Spleen (tissue), 11 donors: ENCODE results near the gene CSNK1D. TPM values are rescaled to one million over a fixed set of nuclear protein-coding genes. Genes with fewer than 3 reads are reported as not detected.

Source experiments
- DNase-seq: peaks from one replicate; pipeline ENCODE4 v3.0.0-alpha.2; 2020
- H3K27ac ChIP-seq, 8 donors: fragments of 200-600 bp; sonication (generic) in 7 of 8; 1 replicate in 4 of 8; 2 replicates in 4 of 8; pipeline versions ENCODE4 v1.5.0 to v1.8.0; 2016 to 2021; ENCODE audit warnings: inconsistent platforms in 4 of 8, mild to moderate bottlenecking in 4 of 8, moderate library complexity in 1 of 8
- H3K27me3 ChIP-seq, 7 donors: fragments of 200-600 bp; sonication (generic) in 6 of 7; replicated peaks in 1 of 7; 1 replicate in 4 of 7; 2 replicates in 3 of 7; pipeline versions ENCODE4 v1.5.0 to v1.8.0; 2016 to 2021; ENCODE audit warnings: inconsistent platforms in 3 of 7, mild to moderate bottlenecking in 1 of 7
- H3K36me3 ChIP-seq, 6 donors: fragments of 200-600 bp; sonication (generic) in 5 of 6; 1 replicate in 4 of 6; 2 replicates in 2 of 6; pipeline versions ENCODE4 v1.5.0 to v1.8.0; 2016 to 2021; ENCODE audit warnings: inconsistent platforms in 2 of 6
- H3K4me1 ChIP-seq, 6 donors: fragments of 200-600 bp; sonication (generic) in 5 of 6; 1 replicate in 3 of 6; 2 replicates in 3 of 6; pipeline versions ENCODE4 v1.5.0 to v1.8.0; 2016 to 2021; ENCODE audit warnings: inconsistent platforms in 3 of 6
- H3K4me3 ChIP-seq, 8 donors: fragments of 200-600 bp; sonication (generic) in 7 of 8; 1 replicate in 4 of 8; 2 replicates in 4 of 8; pipeline versions ENCODE4 v1.5.0 to v1.8.0; 2016 to 2021; ENCODE audit warnings: inconsistent platforms in 4 of 8, mild to moderate bottlenecking in 4 of 8, moderate library complexity in 2 of 8
- H3K9me3 ChIP-seq, 8 donors: fragments of 200-600 bp; sonication (generic) in 7 of 8; 1 replicate in 4 of 8; 2 replicates in 4 of 8; pipeline versions ENCODE4 v1.5.0 to v1.8.0; 2016 to 2021; ENCODE audit warnings: inconsistent platforms in 4 of 8
- POLR2A ChIP-seq, 3 donors: fragments of 450-650 bp; IDR thresholded peaks; one replicate each; pipeline ENCODE4 v1.5.1; 2017; ENCODE audit warnings: antibody characterized with exemption in 3 of 3, mild to moderate bottlenecking in 1 of 3
- POLR2AphosphoS5 ChIP-seq, 3 donors: sonication (generic); formaldehyde crosslinking; IDR thresholded peaks; one replicate each; pipeline ENCODE4 v1.5.1; 2017; ENCODE audit warnings: antibody characterized with exemption in 3 of 3
- WGBS, 5 donors: extraction: QIAGEN DNeasy Blood & Tissue Kit in 3 of 5; methylation state at CpG; one replicate each; pipeline versions ENCODE4 v1.1.5 to v1.1.7; 2013 to 2018; 5-methylcytosine and 5-hydroxymethylcytosine counted together
- intact Hi-C: fragments of 100-400 bp; cut with DNase I; formaldehyde crosslinking; loops from one replicate; pipeline ENCODE4 v1.15.0; 2023; ENCODE audit warnings: low total_unique reads
- polyA plus RNA-seq, 3 donors: library from polyadenylated mRNA; stranded (reverse); fragments of 200-250 nt; gene quantifications; one replicate each; pipeline ENCODE4 v1.2.1, GENCODE V29; 2013
- total RNA-seq, 7 donors: library from RNA; depleted of rRNA in 3 of 7; stranded (reverse); fragments of >200 nt in 3 of 7; fragmentation: NEBNext Ultra II Directional in 4 of 7; extraction: Animal tissue kit (Norgen Biotek cat#: 25700) in 4 of 7; gene quantifications; one replicate each; pipeline versions ENCODE4 v1.1.0 to v1.2.1, GENCODE V29; 2016 to 2021
- TF ChIP-seq, protein P1 (sequence below), 11 experiments: fragments of 200-600 bp in 7 of 11; fragments of 450-650 bp in 4 of 11; sonication (generic) in 4 of 11; IDR thresholded peaks in 8 of 11; conservative IDR thresholded peaks in 3 of 11; 1 replicate in 7 of 11; 2 replicates in 4 of 11; pipeline versions ENCODE4 v1.4.0 to v1.8.0; 2016 to 2021; ENCODE audit warnings: antibody characterized with exemption in 11 of 11, inconsistent platforms in 4 of 11, mild to moderate bottlenecking in 1 of 11
- donor health status: healthy with polysubstance abuse.
- donor health status: DM: no; HTN: no; CAD: no; lungs with moderate emphysema.
- donor health status: DM: no; HTN: no; CAD: no.
- donor health status: Bipolar disorder and iron deficiency.
- donor health status: healthy.
- donor health status: DM: no; HTN: no; CAD: no.
- donor health status: DM: yes; HTN: yes; CAD: no.

Gene CSNK1D
- total and polyA plus RNA-seq, 10 donors = 46.5 to 216 (median 119) TPM

GRCh38 chr17:82275326-82275725 lies 1.8 kb upstream of the CSNK1D start:
- peaks cover 0 to 19% (median 16%) of the 10 kb centered on the region in 6 donors for H3K36me3 ChIP-seq
- no peak overlapping the region for H3K27ac ChIP-seq
- peaks cover 25 to 51% (median 32%) of the 10 kb centered on the region in 6 donors for H3K4me1 ChIP-seq
- H3K27me3 ChIP-seq = no peaks in the 10 kb centered on the region
- H3K9me3 ChIP-seq = no peaks in the 10 kb centered on the region
- intact Hi-C loops = no loop called here
- H3K4me3 ChIP-seq = no peak overlapping the region
- 84 to 95% (median 90%) methylated on average over 14 of the region's 14 CpGs for WGBS, 5 donors
- TF ChIP-seq POLR2AphosphoS5 (IDR thresholded peaks at IDR 0.05) = no peak
- TF ChIP-seq, protein P1, sequence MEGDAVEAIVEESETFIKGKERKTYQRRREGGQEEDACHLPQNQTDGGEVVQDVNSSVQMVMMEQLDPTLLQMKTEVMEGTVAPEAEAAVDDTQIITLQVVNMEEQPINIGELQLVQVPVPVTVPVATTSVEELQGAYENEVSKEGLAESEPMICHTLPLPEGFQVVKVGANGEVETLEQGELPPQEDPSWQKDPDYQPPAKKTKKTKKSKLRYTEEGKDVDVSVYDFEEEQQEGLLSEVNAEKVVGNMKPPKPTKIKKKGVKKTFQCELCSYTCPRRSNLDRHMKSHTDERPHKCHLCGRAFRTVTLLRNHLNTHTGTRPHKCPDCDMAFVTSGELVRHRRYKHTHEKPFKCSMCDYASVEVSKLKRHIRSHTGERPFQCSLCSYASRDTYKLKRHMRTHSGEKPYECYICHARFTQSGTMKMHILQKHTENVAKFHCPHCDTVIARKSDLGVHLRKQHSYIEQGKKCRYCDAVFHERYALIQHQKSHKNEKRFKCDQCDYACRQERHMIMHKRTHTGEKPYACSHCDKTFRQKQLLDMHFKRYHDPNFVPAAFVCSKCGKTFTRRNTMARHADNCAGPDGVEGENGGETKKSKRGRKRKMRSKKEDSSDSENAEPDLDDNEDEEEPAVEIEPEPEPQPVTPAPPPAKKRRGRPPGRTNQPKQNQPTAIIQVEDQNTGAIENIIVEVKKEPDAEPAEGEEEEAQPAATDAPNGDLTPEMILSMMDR (IDR thresholded peaks at IDR 0.05 in 8 of 11, conservative IDR thresholded peaks at IDR 0.05 in 3 of 11) = no peak
- TF ChIP-seq POLR2A (IDR thresholded peaks at IDR 0.05) = no peak
- DNase-seq = peak; percentile 66

GRCh38 chr17:82274134-82275020 lies 877 bp upstream of the CSNK1D start:
- TF ChIP-seq POLR2AphosphoS5 (IDR thresholded peaks at IDR 0.05) (no peak), POLR2A (IDR thresholded peaks at IDR 0.05) (no peak)
- TF ChIP-seq, protein P1 (IDR thresholded peaks at IDR 0.05 in 8 of 11, conservative IDR thresholded peaks at IDR 0.05 in 3 of 11) = no peak
- peaks cover 0 to 29% (median 20%) of the 10 kb centered on the region in 6 donors for H3K36me3 ChIP-seq
- H3K4me1 ChIP-seq = peaks cover 34 to 52% (median 41%) of the 10 kb centered on the region in 6 donors
- H3K4me3 ChIP-seq = peak overlapping the region in 6 of 8 donors; percentile 66 to 90 (median 78)
- H3K27me3 ChIP-seq = no peaks in the 10 kb centered on the region
- H3K9me3 ChIP-seq = no peaks in the 10 kb centered on the region
- 78 to 85% (median 79%) methylated on average over 26 to 27 of the region's 27 CpGs for WGBS, 5 donors
- DNase-seq = peak; percentile 78
- intact Hi-C loops = no loop called here
- peak overlapping the region in 6 of 8 donors; percentile 98 to 100 (median 99) for H3K27ac ChIP-seq

- TF ChIP-seq POLR2AphosphoS5 (IDR thresholded peaks at IDR 0.05) = peak in 1 of 3 donors; percentile 32
- TF ChIP-seq, protein P1 (IDR thresholded peaks at IDR 0.05 in 8 of 11, conservative IDR thresholded peaks at IDR 0.05 in 3 of 11) = no peak
- 0 to 1% (median 1%) methylated on average over 20 to 57 of the region's 57 CpGs for WGBS, 5 donors
- Histone ChIP-seq H3K9me3 (no peaks in the 10 kb centered on the region), H3K27me3 (no peaks in the 10 kb centered on the region), H3K4me1 (peaks cover 50 to 68% (median 58%) of the 10 kb centered on the region in 6 donors), H3K4me3 (peak overlapping the region; percentile 66 to 90 (median 80)), H3K36me3 (peaks cover 0 to 45% (median 23%) of the 10 kb centered on the region in 6 donors), H3K27ac (peak overlapping the region; percentile 94 to 100 (median 99))
- intact Hi-C loops = no loop called here
- DNase-seq = peak; percentile 92
These were observed 789 bp downstream of the CSNK1D start for GRCh38 chr17:82272495-82273326.
